GM12874 (cell line): ENCODE measurements around the gene TTC33.

Experiments
- CTCF ChIP-seq: IDR thresholded peaks from 2 replicates; pipeline ENCODE4 v1.5.1; 2011; ENCODE audit warnings: low read depth, mild to moderate bottlenecking, control low read depth, low read length, moderate library complexity; ENCODE audit not compliant: insufficient read depth

TTC33 gene

GRCh38 chr5:40547557-40547956 is 208.2 kb downstream of the TTC33 start:
- no peak for TF ChIP-seq CTCF

GRCh38 chr5:40540301-40540700 is 215.5 kb downstream of the TTC33 start:
- no peak for TF ChIP-seq CTCF

GRCh38 chr5:40524677-40525076 is 231.1 kb downstream of the TTC33 start:
- no peak for TF ChIP-seq CTCF

GRCh38 chr5:40521925-40522324 is 233.8 kb downstream of the TTC33 start:
- TF ChIP-seq CTCF, result no peak

GRCh38 chr5:40521108-40521785 is 234.5 kb downstream of the TTC33 start:
- no peak for TF ChIP-seq CTCF

- TF ChIP-seq CTCF, result no peak
Measured at GRCh38 chr5:40518485-40518917, 237.3 kb downstream of the TTC33 start.

GRCh38 chr5:40515476-40515875 is 240.3 kb downstream of the TTC33 start:
- no peak for TF ChIP-seq CTCF

GRCh38 chr5:40514976-40515375 is 240.8 kb downstream of the TTC33 start:
- no peak for TF ChIP-seq CTCF
